ENCODE results near the gene CNOT1. TPM values are rescaled to one million over a fixed set of nuclear protein-coding genes. Genes with fewer than 3 reads are reported as not detected.

The CNOT1 gene
- total and polyA plus RNA-seq, 4 donors: 34.0 to 131 (median 78.5) TPM

GRCh38 chr16:58644765-58645487, 15.3 kb upstream of the CNOT1 start:
- TF ChIP-seq MAX (IDR thresholded peaks at IDR 0.05) (no peak), REST (IDR thresholded peaks at IDR 0.05) (no peak), JUND (IDR thresholded peaks at IDR 0.05) (no peak), ATF3 (IDR thresholded peaks at IDR 0.05) (no peak), HNF4G (IDR thresholded peaks at IDR 0.05) (no peak), GABPA (IDR thresholded peaks at IDR 0.05 in 1 of 2, conservative IDR thresholded peaks at IDR 0.05 in 1 of 2) (no peak), SP1 (IDR thresholded peaks at IDR 0.05) (no peak), RXRA (IDR thresholded peaks at IDR 0.05) (no peak), YY1 (IDR thresholded peaks at IDR 0.05) (no peak), RAD21 (IDR thresholded peaks at IDR 0.05) (no peak), FOXA1 (IDR thresholded peaks at IDR 0.05) (no peak), CTCF (IDR thresholded peaks at IDR 0.05; ENCODE audit: low read depth, low read length, missing input control) (no peak)
- no peak overlapping the region for H3K9ac ChIP-seq (ENCODE audit: low read depth in 1 of 2, low read length in 2 of 2)
- H3K36me3 ChIP-seq (ENCODE audit: control insufficient read depth in 4 of 4, insufficient read depth in 3 of 4, low read depth in 1 of 4, low read length in 3 of 4): no peaks in the 10 kb centered on the region
- H3K9me3 ChIP-seq (ENCODE audit: control insufficient read depth in 4 of 4, low read length in 3 of 4): no peaks in the 10 kb centered on the region
- no peaks in the 10 kb centered on the region for H3K27me3 ChIP-seq (ENCODE audit: control insufficient read depth in 4 of 4, insufficient read depth in 4 of 4, low read length in 3 of 4)
- 93% methylated on average over 8 of the region's 8 CpGs for WGBS
- no peaks in the 10 kb centered on the region for H3K4me1 ChIP-seq (ENCODE audit: control insufficient read depth in 4 of 4, insufficient read depth in 4 of 4, low read length in 3 of 4)
- no peak overlapping the region for H3K27ac ChIP-seq (ENCODE audit: low read depth in 1 of 2, low read length in 2 of 2)
- H3K4me3 ChIP-seq (ENCODE audit: low read depth in 1 of 3, low read length in 3 of 3): no peak overlapping the region
- no peak for DNase-seq (ENCODE audit: low spot score)

GRCh38 chr16:58644108-58644507, 14.5 kb upstream of the CNOT1 start:
- Histone ChIP-seq H3K27ac (ENCODE audit: low read depth in 1 of 2, low read length in 2 of 2) (no peak overlapping the region), H3K4me3 (ENCODE audit: low read depth in 1 of 3, low read length in 3 of 3) (no peak overlapping the region), H3K4me1 (ENCODE audit: control insufficient read depth in 4 of 4, insufficient read depth in 4 of 4, low read length in 3 of 4) (no peaks in the 10 kb centered on the region), H3K9ac (ENCODE audit: low read depth in 1 of 2, low read length in 2 of 2) (no peak overlapping the region), H3K9me3 (ENCODE audit: control insufficient read depth in 4 of 4, low read length in 3 of 4) (no peaks in the 10 kb centered on the region), H3K27me3 (ENCODE audit: control insufficient read depth in 4 of 4, insufficient read depth in 4 of 4, low read length in 3 of 4) (no peaks in the 10 kb centered on the region), H3K36me3 (ENCODE audit: control insufficient read depth in 4 of 4, insufficient read depth in 3 of 4, low read depth in 1 of 4, low read length in 3 of 4) (no peaks in the 10 kb centered on the region)
- TF ChIP-seq MAX (IDR thresholded peaks at IDR 0.05): no peak
- no peak for TF ChIP-seq FOXA1 (IDR thresholded peaks at IDR 0.05)
- no peak for TF ChIP-seq SP1 (IDR thresholded peaks at IDR 0.05)
- no peak for TF ChIP-seq RXRA (IDR thresholded peaks at IDR 0.05)
- no peak for TF ChIP-seq CTCF (IDR thresholded peaks at IDR 0.05; ENCODE audit: low read depth, low read length, missing input control)
- no peak for TF ChIP-seq TAF1 (conservative IDR thresholded peaks at IDR 0.05)
- no peak for TF ChIP-seq YY1 (IDR thresholded peaks at IDR 0.05)
- no peak for TF ChIP-seq ATF3 (IDR thresholded peaks at IDR 0.05)
- DNase-seq (ENCODE audit: low spot score): no peak
- WGBS: 80% methylated on average over 5 of the region's 5 CpGs

Data from liver (tissue), 9 donors.